NCI-H345 treated with DMSO at 0.1 percent for 48 hours (cell line): Measurements from ENCODE around the gene RSPO3.
"Not testable (repeated sequence)": the region's sequence is repeated elsewhere in the genome, so short reads cannot be mapped to it uniquely, and the experiment has no call there.

Experiments used
- DNase-seq: peaks from one replicate; lab custom pipeline; 2025; ENCODE audit not compliant: unreplicated experiment; lab: John Stamatoyannopoulos, UW

Gene RSPO3

DNA sequence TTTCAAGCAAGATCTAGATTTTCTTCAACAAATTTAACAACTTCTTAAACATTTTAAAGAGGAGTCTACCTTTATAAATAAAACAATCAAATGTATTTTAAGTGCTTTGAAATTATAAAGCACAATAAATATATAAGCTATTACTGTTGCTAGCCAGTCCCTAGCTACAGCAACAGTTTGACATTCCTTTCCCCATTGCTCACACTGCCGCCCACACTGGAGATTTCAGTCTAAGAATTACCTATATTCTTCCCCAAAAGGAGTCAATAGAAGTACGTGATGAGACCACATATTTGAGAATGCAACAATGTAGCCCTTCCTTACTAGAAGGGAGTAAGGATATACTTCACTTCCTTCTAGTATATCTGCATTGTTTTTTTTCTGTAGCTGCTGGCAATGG is 82.8 kb downstream of the RSPO3 start:
- DNase-seq: no peak

DNA sequence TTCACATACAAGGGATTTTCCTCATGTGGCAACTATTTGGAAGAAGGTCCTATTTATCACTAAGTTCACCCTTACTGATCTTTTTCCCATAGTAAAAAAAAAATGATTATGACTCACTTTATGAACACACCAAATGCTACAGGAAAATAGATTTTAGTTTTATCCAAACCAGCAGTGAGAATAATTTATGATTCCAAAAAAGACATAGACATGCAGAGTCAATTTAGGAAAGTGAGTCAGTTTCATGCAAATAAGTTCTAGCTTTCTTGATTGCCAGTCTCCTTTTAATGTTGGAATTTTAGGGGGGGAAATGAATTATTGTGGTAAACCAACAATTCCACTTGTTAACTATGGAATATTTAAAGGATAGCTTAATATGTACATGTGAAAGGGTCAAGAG is 84.2 kb downstream of the RSPO3 start:
- DNase-seq: no peak

DNA sequence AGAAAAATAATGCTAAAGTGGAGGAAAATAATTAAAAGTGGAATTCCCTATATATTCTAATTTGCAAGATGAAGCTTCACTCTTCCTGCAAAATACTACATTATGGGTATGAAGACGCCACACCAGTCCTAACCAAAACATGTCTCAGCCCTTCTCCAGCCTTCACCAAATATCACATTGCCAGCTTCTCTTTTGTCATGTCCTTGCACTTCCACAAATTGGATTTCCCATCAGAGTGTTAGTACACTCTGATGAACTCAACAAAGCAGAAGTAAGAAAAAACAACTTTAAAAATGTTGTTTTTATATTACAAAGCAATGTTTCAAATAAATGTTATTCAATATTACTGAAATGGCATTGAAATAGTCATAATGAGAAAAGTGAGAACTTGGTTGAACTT is 85.8 kb downstream of the RSPO3 start:
- DNase-seq: no peak

DNA sequence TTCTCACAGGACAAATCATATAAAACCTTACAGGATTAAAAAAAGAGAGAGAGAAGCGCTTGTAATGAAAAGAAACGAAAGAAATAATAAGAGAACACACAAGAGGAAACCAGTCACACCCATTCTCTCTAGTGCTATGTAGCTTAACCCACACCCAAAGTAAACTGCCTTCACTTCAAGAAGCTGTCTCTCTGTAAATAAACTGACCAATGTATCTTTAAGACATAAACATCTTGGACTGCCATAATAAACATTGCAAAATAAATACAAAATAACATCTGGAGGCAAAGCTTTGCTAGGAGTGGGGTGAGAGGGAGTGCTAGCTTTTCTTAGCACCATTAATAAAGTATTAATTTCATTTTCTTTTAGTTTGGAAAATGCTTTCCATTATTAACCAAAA is 86.6 kb downstream of the RSPO3 start:
- no peak for DNase-seq

DNA sequence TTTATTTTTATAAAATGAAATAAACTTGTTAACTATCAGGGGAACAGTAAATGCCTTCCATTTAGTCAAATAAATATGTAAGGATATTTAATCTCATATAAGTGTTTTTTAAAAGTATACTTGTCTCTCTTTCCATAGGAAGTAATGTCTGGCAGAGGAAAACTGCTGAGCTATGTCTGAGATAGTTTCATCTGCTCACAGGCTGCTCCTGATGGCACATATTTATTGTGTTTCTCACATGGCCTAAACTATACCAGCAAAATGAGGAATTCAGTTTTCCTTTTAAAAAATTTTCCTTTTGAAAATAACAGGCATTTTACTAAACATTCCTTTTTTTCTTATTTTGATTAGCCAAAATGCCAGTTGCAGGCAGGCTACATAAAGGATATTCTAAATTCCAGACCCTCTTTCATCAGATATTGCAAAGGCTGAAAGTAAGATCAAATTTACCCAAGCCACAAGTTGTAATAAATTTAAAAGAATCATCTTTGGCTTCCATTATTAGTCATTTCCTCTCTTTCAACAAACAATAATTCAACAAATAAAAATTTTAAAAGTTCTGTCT is 88.1 kb downstream of the RSPO3 start:
- no peak for DNase-seq

DNA sequence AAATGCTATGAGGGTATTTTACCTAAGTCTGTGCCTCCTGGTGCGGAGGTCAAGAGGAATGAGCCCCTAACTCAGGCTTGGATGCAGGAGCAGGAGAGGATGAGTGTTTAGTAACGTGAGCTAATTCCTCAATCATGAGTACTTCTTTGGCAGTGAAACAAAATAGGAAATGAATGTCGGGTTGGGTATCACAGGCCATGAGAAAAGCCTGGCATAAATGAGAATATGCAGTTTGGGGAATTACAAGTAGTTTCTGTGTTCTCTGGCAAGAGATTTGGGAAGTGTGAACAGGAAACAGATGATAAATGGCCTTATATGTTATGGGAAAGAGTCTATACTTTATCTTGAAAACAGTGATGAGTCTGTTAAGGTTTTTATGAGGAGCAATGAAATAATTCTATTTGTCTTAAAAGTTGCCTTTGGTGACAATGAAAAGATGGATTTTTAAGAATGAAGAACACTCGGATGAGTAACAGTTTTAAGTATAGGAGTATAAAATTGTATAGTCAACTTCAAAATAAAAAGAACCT is 89.2 kb downstream of the RSPO3 start:
- no peak for DNase-seq

DNA sequence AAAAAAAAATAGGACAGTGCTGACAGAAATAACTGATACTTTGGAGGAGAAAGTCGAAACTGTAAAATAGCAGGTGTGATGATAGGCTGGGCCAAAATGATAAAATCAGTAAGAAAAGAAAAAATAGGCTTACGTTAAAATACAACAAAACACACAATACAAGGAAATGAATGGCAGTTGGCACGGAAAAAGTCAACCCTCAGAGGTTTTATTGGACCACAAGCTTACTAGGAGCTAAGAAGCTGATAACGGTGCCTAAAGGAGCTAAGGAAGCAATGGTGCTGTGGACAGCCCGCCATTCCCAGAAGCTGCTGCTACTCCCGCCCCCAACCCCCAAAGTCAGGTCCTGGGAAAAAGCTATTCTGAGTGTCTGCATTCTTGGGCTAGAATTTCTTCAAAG is 92.3 kb downstream of the RSPO3 start:
- no peak for DNase-seq

DNA sequence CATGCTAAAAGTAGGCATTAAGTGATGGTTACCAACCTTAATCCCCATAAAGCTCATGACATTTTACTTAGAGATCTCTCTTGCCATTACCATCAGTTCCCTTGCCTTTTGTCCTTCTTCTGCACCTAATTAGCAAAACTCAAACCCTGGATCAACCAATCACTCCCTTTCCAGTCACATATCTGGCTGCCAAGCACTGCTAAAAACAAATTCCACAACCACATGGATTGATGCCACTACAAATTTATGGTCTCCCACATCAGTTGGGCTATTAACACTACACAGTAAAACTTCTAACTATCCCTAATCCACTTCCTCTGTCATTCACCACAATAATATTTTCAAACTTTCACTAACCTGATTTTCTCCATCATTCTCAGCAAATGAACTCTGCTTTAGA is 93.9 kb downstream of the RSPO3 start:
- DNase-seq: no peak

DNA sequence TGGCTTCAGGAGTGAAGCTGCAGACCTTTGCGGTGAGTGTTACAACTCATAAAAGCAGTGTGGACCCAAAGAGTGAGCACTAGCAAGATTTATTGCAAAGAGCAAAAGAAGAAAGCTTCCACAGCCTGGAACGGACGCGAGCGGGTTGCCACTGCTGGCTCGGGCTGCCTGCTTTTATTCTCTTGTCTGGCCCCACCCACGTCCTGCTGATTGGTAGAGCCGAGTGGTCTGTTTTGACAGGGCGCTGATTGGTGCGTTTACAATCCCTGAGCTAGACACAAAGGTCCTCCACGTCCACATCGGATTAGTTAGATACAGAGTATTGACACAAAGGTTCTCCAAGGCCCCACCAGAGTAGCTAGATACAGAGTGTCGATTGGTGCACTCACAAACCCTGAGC is 95.6 kb downstream of the RSPO3 start:
- DNase-seq: not testable (repeated sequence)

DNA sequence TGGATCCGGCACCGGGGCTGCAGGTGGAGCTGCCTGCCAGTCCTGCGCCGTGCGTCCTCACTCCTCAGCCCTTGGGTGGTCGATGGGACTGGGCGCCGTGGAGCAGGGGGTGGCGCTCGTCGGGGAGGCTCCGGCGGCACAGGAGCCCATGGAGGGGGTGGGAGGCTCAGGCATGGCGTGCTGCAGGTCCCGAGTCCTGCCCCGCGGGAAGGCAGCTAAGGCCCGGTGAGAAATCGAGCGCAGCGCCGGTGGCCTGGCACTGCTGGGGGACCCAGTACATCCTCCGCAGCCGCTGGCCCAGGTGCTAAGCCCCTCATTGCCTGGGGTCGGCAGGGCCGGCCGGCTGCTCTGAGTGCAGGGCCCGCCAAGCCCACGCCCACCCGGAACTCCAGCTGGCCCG is 96.1 kb downstream of the RSPO3 start:
- DNase-seq: not testable (repeated sequence)

DNA sequence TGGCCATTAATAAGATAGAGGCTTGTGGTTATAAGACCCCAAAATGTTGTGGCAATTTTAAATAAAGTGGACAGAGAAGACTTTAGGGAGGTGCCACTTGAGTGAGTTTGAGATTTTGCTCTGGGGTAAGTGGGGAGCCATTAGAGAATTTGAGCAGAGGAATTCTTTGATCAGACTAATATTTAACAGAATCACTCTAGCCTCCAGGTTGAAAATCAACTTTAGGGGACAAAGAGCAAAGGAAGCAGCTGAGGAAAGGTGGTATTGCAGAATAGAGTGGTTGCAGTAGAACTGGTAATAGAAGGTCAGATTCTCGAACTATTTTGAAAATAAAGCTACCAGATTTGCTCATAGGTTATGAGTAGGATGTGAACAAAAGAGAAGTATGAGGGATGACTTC is 97.5 kb downstream of the RSPO3 start:
- DNase-seq: no peak

DNA sequence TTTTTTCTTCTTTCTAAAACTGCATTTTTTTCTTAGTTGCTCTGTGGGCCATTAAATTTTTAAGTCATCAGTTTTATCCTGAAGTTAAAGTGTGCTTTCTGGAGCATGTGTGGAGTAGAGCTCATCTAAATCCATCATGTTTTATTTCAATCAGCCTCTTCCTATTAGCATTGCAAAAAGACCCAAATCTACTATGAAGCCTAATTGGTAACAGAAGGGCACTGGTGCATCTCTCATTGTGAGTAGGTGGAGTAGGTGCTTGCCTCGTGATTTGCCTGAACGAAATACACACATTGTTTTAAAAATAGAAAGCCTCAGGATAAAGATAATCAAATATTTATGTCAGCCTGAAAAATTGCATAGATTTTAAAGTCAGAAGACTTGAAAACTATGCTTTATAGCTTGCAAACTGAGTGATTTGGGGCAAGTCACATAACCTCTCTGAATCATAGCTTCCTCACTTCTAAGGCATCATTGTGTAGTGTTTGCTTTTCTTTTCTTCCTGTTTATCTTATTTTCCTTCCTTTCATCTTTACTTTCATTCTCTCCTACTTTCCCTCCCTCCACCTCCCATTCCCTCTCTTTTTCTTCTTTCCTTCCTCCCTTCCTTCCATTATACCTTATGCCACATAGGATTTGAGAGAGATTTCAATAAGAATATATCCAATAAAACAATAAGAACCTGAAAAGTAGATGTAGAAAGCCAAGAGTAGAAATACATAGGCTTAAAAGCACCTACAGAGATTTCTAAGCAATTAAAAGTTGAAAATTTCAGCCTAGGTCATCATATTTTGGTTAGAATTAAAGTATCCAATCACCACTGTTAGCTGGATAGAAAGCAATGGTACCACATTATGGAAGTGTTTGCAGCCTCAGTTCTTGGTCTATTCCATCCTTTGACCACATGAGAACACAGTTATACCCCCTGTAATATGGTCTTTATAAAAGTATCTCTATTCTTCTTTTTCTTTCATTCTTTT is 98.6 kb downstream of the RSPO3 start:
- DNase-seq: no peak

DNA sequence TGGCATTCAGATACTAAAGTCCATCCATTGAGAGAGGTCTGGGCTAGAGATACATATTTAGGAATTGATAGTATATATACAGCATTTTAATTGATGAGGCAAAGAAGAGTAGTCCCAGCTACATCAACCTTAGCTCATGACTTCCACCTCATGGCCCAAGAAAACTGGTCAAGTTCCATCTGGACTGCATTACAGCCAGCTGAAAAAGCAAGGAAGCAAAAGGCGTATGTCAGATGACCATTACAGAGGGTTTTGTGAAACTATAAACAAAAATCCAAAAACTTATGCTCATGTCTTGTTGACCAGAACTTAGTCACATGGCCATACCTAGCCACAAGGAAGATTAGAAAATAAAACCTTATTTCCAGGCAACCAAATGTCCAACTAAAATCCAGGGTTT is 101.4 kb downstream of the RSPO3 start:
- no peak for DNase-seq

DNA sequence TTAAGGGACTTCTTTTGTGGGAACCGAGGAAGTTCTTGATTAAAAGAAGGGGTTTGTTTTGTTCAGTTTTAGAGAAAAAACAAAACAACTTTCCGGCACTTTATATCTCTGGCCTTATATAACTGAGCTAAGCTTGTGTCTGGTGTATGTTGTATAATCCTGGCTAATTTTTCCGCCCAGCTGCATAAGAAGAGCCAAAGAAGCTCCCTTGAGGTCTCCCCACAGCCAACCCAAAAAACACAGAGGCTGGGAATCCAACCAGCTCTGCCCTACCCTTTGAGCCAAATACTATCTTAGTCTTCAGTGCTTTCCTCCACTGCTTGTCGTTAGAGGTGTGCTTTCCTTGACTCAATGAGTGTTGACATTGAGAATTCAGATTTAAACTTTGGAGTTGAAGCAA is 102.7 kb downstream of the RSPO3 start:
- no peak for DNase-seq

DNA sequence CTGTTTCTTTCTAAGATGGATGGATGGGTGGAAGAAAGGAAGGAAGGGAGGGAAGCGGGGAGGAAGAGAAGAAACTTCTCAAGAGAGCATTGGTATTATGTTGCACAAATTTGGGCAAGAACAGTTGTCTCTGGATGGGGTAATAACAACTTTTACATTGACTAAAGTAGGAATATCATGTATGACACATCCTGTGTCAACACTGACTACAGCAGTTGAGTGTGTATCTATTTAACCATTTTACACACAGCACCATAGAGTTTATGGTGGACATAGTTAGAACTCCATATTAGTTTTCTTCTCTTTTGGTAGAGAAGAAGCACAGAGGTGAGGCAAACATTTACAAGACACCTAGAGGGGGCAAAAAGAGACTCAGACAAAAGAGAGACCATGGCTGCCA is 103.9 kb downstream of the RSPO3 start:
- DNase-seq: no peak

DNA sequence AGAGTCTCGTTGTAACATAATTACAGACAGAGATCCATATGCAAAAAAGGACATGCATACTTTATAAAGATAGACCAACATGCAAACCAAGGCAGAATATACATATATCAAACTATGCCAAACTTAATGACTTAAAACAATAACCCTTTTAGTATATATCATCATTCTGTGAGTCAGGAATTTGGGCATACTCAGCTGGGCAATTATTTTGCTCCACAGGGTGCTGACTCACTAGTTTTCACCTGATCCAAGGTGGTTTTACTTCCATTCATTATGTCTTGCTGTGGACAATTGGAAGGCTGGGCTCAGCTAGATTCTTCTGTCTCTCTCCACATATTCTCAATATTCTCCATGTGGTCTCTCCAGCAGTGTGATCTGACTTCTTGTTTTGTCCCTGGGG is 107.0 kb downstream of the RSPO3 start:
- DNase-seq: no peak

DNA sequence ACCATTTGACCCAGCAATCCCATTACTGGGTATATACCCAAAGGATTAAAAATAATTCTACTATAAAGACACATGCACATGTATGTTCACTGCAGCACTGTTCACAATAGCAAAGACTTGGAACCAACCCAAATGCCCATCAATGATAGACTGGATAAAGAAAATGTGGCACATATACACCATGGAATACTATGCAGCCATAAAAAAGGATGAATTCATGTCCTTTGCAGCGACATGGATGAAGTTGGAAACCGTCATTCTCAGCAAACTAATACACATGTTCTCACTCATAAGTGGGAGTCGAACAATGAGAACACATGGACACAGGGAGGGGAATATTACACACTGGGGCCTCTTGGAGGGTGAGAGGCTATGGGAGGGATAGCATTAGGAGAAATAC is 115.3 kb downstream of the RSPO3 start:
- not testable (repeated sequence) for DNase-seq

DNA sequence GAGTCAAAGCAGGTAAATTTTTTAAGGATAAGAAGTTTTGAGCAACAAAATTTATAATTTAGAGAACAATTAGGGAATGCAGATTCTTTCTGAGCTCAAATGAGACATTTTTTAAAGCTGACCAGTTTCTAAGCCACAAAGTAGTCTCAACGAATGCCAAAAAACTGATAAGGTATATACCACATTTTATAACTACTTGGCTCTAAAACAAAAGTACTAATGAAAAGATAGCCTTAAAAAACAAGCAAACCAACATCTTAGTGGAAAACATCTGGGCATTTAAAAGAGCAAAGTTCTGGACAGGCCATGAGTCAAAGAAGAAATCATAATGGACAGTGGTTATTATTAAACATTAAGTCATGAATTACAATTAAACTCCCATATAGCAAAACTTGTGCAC is 125.0 kb downstream of the RSPO3 start:
- no peak for DNase-seq
